AG04449 (cell line): Measurements from ENCODE around the gene GEMIN4.
A peak's percentile ranks its signal among the peaks of the same experiment; 100 is the strongest.
"Not testable (repeated sequence)": the region's sequence is repeated elsewhere in the genome, so short reads cannot be mapped to it uniquely, and the experiment has no call there.

Experiments used
- CTCF ChIA-PET: fragments of 350-600 bp; formaldehyde crosslinking; extraction: SDS; loops from one replicate; lab custom pipeline; 2021; ENCODE audit warnings: antibody characterized with exemption; lab: Yijun Ruan, JAX
- POLR2A ChIA-PET: fragments of 400-600, 350-600 bp; formaldehyde crosslinking; extraction: SDS; loops from one replicate; lab custom pipeline; 2020; ENCODE audit warnings: antibody characterized with exemption, inconsistent platforms; lab: Yijun Ruan, JAX
- DNase-seq: peaks from one replicate; pipeline ENCODE4 v3.0.0-alpha.2; 2010; ENCODE audit warnings: low read depth, low spot score
- H3K4me3 ChIP-seq: 2 replicates; pipeline ENCODE4 v1.5.1; 2011; ENCODE audit warnings: low read depth, mild to moderate bottlenecking, control low read depth, low read length
- TF ChIP-seq, protein P1 (sequence below): IDR thresholded peaks from one replicate; pipeline ENCODE4 v1.5.1; 2011; ENCODE audit warnings: mild to moderate bottlenecking, moderate library complexity, low read length, control low read depth, inconsistent platforms; ENCODE audit not compliant: insufficient read depth; ENCODE audit errors: missing control alignments

GEMIN4 gene

DNA sequence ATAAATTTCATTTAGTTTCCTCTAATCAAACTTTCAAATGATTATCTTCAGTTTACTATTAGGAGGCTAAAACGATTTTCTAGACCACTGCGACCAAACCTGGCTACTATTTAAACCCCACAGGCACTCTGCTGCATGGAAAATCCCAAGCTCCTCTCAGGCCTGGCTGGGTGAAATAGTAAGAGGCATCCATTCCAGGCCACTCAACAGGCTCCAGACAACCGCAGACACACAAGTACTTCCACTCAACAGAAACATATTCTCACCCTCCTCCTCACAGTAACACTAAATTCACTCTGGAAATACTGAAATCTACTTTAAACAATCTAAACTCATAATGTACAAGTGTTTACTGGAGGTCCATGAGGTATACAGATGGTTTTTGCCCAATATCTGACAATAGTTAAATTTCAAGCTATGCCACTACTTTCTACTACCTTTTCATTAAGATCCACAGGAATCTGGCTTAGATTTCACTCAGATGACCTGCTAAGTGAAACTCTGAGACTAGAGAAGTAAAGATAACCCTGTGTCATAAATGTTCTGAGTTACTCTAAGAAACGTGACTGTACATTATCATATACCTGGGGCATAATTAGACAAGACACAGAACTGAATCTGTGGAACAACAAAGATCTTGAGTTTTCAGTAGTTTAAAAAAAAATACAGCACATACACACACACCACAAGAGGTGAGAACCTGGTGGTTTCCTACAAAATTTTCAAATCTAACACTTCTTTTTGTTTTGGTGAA, 47.8 kb downstream of the GEMIN4 start:
- TF ChIP-seq, protein P1, sequence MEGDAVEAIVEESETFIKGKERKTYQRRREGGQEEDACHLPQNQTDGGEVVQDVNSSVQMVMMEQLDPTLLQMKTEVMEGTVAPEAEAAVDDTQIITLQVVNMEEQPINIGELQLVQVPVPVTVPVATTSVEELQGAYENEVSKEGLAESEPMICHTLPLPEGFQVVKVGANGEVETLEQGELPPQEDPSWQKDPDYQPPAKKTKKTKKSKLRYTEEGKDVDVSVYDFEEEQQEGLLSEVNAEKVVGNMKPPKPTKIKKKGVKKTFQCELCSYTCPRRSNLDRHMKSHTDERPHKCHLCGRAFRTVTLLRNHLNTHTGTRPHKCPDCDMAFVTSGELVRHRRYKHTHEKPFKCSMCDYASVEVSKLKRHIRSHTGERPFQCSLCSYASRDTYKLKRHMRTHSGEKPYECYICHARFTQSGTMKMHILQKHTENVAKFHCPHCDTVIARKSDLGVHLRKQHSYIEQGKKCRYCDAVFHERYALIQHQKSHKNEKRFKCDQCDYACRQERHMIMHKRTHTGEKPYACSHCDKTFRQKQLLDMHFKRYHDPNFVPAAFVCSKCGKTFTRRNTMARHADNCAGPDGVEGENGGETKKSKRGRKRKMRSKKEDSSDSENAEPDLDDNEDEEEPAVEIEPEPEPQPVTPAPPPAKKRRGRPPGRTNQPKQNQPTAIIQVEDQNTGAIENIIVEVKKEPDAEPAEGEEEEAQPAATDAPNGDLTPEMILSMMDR: no peak

DNA sequence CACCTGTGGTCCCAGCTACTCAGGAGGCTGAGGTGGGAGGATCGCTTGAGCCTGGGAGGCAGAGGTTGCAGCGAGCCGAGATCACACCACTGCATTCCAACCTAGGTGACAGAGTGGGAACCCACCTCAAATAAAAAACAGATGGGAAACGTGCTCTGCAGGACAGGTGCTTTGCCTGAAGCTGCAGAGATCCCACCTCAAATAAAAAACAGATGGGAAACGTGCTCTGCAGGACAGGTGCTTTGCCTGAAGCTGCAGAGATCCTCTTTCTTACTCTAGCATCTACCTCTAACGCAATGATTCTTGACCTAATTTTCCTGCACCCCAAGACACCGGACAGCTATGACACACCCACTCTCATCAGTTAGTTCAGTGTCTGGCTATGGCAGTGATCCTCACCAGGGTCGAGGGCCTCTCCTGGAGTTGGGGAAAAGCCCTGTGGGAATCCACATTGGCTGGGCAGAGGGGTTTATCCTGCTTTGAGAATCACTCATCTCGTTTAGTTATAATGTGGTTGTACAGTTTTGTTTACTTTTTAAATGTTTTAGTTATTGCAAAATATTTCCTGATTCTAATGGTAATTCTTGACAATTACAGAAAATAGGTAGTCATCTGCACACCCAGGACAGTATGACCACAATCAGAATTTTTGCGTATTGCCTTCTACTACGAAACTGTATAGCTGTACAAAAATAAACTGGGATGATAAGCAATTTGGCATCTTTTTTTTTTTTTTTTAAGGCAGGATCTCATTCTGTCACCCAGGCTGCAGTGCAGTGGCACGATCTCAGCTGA, 48.8 kb downstream of the GEMIN4 start:
- H3K4me3 ChIP-seq: no peak overlapping the region
- ChIA-PET POLR2A (no interaction called here), CTCF (interaction anchor here (0.6 to 16.5 kb wide), 11 partner anchors 11 to 554 kb away, joined by 3 to 533 read pairs (median 3); partner anchors contain the start of gene VPS53)
- no peak for DNase-seq
- TF ChIP-seq, protein P1: no peak

More for the DNA sequence above, 47.8 kb downstream of the GEMIN4 start:
- POLR2A ChIA-PET: no interaction called here
- CTCF ChIA-PET: interaction anchor here (0.6 to 16.5 kb wide), 14 partner anchors 9 to 317 kb away, joined by 3 to 533 read pairs (median 4); partner anchors contain the start of genes RFLNB, TIMM22 and VPS53
- no peak for DNase-seq
- no peak overlapping the region for H3K4me3 ChIP-seq

DNA sequence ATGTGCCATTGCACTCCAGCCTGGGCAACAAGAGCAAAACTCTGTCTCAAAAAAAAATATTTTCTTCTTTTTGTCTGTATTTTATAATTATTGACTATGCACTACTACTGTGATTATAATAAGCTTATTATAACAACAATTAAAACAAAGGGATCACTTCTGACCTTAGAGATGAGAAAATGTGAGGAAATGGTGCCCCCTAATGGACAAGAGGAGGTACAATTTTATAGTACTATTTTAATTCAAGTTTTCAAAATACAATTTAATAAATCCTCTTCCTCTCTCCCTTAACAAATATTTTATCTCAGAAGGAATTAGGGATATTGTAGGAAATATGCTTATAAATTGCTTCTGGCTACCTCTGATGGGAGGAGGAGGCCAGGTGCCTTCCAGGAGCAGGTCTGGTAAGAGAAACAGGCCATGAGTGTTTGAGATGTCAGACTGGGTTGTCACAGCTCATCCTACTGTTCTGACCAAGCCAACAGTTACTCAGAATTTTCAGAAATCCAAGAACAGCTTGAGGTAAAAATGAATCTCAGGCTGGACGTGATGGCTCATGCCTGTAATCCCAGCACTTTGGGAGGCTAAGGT, 51.5 kb downstream of the GEMIN4 start:
- ChIA-PET CTCF (interaction anchor here (0.5 to 16.5 kb wide), 65 partner anchors 9 to 556 kb away, joined by 3 to 533 read pairs (median 6); partner anchors contain the start of genes RFLNB, TIMM22 and VPS53), POLR2A (interaction anchor here (0.8 kb wide), 1 partner anchor 14 kb away, joined by 3 read pairs; the partner anchor contains the start of gene VPS53)
- TF ChIP-seq, protein P1: peak; percentile 27
- no peak overlapping the region for H3K4me3 ChIP-seq
- DNase-seq: no peak

DNA sequence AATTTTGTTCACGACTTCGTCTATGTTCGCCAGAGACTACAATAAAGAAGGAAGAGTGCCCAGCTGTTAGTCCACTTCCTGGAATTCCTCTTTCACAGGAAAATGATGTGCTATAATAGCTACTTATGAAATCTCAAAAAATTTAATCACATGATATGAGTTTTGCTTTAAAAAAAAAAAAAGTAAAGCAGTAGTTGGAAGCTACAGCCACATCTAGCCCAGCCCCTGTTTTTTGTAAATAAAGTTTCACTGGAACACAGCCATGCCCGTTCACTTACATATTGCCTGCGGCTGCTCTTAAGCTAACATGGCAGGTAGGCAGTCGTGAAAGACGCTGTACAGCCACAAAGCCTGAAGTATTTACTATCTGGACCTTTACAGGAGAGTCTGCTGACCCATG, 52.7 kb downstream of the GEMIN4 start:
- TF ChIP-seq, protein P1: no peak
- DNase-seq: no peak
- CTCF ChIA-PET: interaction anchor here (0.7 to 16.5 kb wide), 54 partner anchors 9 to 555 kb away, joined by 3 to 533 read pairs (median 6); partner anchors contain the start of genes RFLNB, TIMM22 and VPS53
- POLR2A ChIA-PET: no interaction called here
- H3K4me3 ChIP-seq: no peak overlapping the region

DNA sequence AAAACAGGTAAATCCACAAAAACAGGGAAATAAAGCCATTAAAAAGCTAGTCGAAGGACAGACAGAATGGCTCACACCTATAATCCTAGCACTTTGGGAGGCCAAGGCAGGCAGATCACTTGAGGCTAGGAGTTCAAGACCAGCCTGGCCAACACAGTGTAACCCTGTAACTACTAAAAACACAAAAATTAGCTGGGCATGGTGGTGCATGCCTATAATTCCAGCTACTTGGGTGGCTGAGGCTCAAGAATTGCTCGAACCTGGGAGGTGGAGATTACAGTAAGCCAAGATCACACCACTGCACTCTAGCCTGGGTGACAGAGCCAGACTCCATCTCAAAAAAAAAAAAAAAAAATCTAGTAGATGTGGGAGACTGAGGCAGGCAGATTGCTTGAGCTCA, 54.0 kb downstream of the GEMIN4 start:
- ChIA-PET POLR2A (interaction anchor here (0.6 kb wide), 1 partner anchor 293 kb away, joined by 3 read pairs; no protein-coding TSS in a partner anchor), CTCF (interaction anchor here (0.7 to 16.5 kb wide), 19 partner anchors 10 to 553 kb away, joined by 3 to 533 read pairs (median 4); partner anchors contain the start of gene TIMM22)
- not testable (repeated sequence) for DNase-seq

DNA sequence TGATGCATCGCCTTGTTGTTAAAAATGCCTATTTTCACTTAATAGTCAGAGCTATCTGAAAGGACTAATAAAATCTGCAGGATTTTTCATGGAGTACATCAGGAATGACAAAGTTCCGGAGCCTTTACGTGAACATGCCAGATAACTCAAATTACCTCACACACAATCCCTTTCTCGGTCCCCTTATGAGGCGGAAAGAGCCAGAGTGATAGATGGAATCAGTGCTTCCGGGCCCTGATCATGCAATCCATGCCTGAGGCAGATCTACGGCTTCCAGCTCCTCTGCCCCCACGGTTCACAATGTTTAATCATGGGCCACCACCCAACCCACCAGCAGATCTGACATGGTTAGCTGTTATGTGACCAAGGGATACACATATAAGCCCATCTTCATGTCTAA, 54.4 kb downstream of the GEMIN4 start:
- no peak overlapping the region for H3K4me3 ChIP-seq
- TF ChIP-seq, protein P1: no peak
- CTCF ChIA-PET: interaction anchor here (0.7 to 16.5 kb wide), 14 partner anchors 10 to 553 kb away, joined by 3 to 533 read pairs (median 4); partner anchors contain the start of gene TIMM22
- no peak for DNase-seq
- POLR2A ChIA-PET: interaction anchor here (0.6 kb wide), 1 partner anchor 293 kb away, joined by 3 read pairs; no protein-coding TSS in a partner anchor

More for the DNA sequence above, 54.0 kb downstream of the GEMIN4 start:
- H3K4me3 ChIP-seq: not testable (repeated sequence)
